SK-N-SH treated with all-trans-retinoic acid at 6 μM for 48 hours (cell line): ENCODE data around the gene ANKRD29.

ENCODE experiments used
- ATAC-seq: fragments of 200-7000 bp; cut with Tn5 transposase; 3 replicates; pipeline ENCODE4 v1.9.1; 2020; ENCODE audit warnings: mild to moderate bottlenecking, moderate library complexity
- ARNTL ChIP-seq: fragments of 450-650 bp; formaldehyde crosslinking; IDR thresholded peaks from 2 replicates; pipeline ENCODE4 v1.5.0; 2020; ENCODE audit warnings: low read depth, mild to moderate bottlenecking, moderate library complexity, borderline replicate concordance
- BACH2 ChIP-seq: fragments of 250-450 bp; sonication (Bioruptor Pico); IDR thresholded peaks from 2 replicates; pipeline ENCODE4 v1.9.0; 2021; ENCODE audit warnings: mild to moderate bottlenecking, borderline replicate concordance
- CSDC2 ChIP-seq: fragments of 250-450 bp; sonication (Bioruptor Pico); IDR thresholded peaks from 2 replicates; pipeline ENCODE4 v1.5.0; 2020; ENCODE audit warnings: mild to moderate bottlenecking, moderate library complexity
- ESRRG ChIP-seq: fragments of 250-450 bp; sonication (Bioruptor Pico); IDR thresholded peaks from 2 replicates; pipeline ENCODE4 v1.6.1; 2021; ENCODE audit warnings: mild to moderate bottlenecking
- GLIS3 ChIP-seq: fragments of 250-450 bp; sonication (Bioruptor Pico); IDR thresholded peaks from 2 replicates; pipeline ENCODE4 v1.5.0; 2020; ENCODE audit warnings: mild to moderate bottlenecking, moderate library complexity
- ISL1 ChIP-seq: fragments of 250-450 bp; sonication (Bioruptor Pico); IDR thresholded peaks from 2 replicates; pipeline ENCODE4 v2.1.2; 2022; ENCODE audit warnings: mild to moderate bottlenecking, moderate library complexity
- OSR1 ChIP-seq: fragments of 250-450 bp; sonication (Bioruptor Pico); IDR thresholded peaks from 2 replicates; pipeline ENCODE4 v1.8.0; 2022; ENCODE audit warnings: moderate library complexity, mild to moderate bottlenecking, inconsistent platforms
- PPARA ChIP-seq: fragments of 250-450 bp; sonication (Bioruptor Pico); IDR thresholded peaks from 2 replicates; pipeline ENCODE4 v1.5.0; 2020; ENCODE audit warnings: mild to moderate bottlenecking, borderline replicate concordance
- RARB ChIP-seq: fragments of 250-450 bp; sonication (Bioruptor Pico); IDR thresholded peaks from 2 replicates; pipeline ENCODE4 v1.8.0; 2021; ENCODE audit warnings: mild to moderate bottlenecking, moderate library complexity
- SNAI2 ChIP-seq: fragments of 250-450 bp; sonication (Bioruptor Pico); IDR thresholded peaks from 2 replicates; pipeline ENCODE4 v1.5.0; 2020; ENCODE audit warnings: mild to moderate bottlenecking, moderate library complexity
- TCF4 ChIP-seq: fragments of 250-450 bp; sonication (Bioruptor Pico); IDR thresholded peaks from 2 replicates; pipeline ENCODE4 v1.8.0; 2021; ENCODE audit warnings: mild to moderate bottlenecking, moderate library complexity, borderline replicate concordance
- ZC3H10 ChIP-seq: fragments of 250-450 bp; sonication (Bioruptor Pico); IDR thresholded peaks from 2 replicates; pipeline ENCODE4 v1.5.1; 2021; ENCODE audit warnings: mild to moderate bottlenecking, moderate library complexity
- ZFP3 ChIP-seq: fragments of 250-450 bp; sonication (Bioruptor Pico); IDR thresholded peaks from 2 replicates; pipeline ENCODE4 v1.5.0; 2020; ENCODE audit warnings: mild to moderate bottlenecking, moderate library complexity
- ZFP30 ChIP-seq: fragments of 450-650 bp; formaldehyde crosslinking; IDR thresholded peaks from 2 replicates; pipeline ENCODE4 v1.5.0; 2022; ENCODE audit warnings: mild to moderate bottlenecking, moderate library complexity
- ZNF565 ChIP-seq: fragments of 450-650 bp; formaldehyde crosslinking; conservative IDR thresholded peaks from 2 replicates; pipeline ENCODE4 v1.5.0; 2020; ENCODE audit warnings: low read depth, mild to moderate bottlenecking, moderate library complexity
- ZNF70 ChIP-seq: fragments of 450-650 bp; formaldehyde crosslinking; IDR thresholded peaks from 2 replicates; pipeline ENCODE4 v1.5.0; 2020; ENCODE audit warnings: mild to moderate bottlenecking, moderate library complexity
- TF ChIP-seq, protein P1 (sequence below): fragments of 250-450 bp; sonication (Bioruptor Pico); IDR thresholded peaks from 2 replicates; pipeline ENCODE4 v1.5.1; 2020; ENCODE audit warnings: low read depth, mild to moderate bottlenecking, moderate library complexity
- TF ChIP-seq, protein P2 (sequence below): fragments of 250-450 bp; sonication (Bioruptor Pico); IDR thresholded peaks from 2 replicates; pipeline ENCODE4 v1.5.0; 2020; ENCODE audit warnings: mild to moderate bottlenecking, moderate library complexity
- TF ChIP-seq, protein P3 (sequence below): fragments of 250-450 bp; sonication (Bioruptor Pico); IDR thresholded peaks from 2 replicates; pipeline ENCODE4 v1.5.1; 2021; ENCODE audit warnings: mild to moderate bottlenecking, moderate library complexity
- TF ChIP-seq, protein P4 (sequence below): fragments of 250-450 bp; sonication (Bioruptor Pico); IDR thresholded peaks from 2 replicates; pipeline ENCODE4 v1.8.0; 2021; ENCODE audit warnings: low read depth, mild to moderate bottlenecking, moderate library complexity, borderline replicate concordance
- TF ChIP-seq, protein P5 (sequence below): fragments of 250-450 bp; sonication (Bioruptor Pico); IDR thresholded peaks from 2 replicates; pipeline ENCODE4 v1.8.0; 2020; ENCODE audit warnings: mild to moderate bottlenecking, moderate library complexity, borderline replicate concordance

Gene ANKRD29

DNA sequence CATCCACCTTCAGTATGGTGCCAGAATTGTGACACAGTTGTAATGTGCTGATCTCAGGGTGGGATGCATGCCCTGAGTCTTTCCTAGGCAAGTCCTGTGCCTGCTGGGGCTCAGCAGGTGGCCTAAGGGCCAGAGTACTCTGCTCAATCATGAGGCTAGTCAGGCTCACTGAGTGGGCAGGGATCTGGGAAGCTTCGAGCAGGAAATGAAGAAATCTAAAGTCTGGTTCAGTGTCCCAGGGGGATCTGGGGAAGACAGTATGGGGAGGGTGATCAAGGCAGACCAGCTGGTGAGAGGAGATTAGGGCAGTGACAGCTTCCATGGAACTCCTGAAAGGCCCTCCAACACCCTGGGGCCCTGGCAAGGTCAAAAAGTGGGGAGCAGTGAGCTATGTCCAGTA is 8.9 kb upstream of the ANKRD29 start:
- no peak for TF ChIP-seq ESRRG (CRISPR knock-in tag)
- ATAC-seq, result no peak

DNA sequence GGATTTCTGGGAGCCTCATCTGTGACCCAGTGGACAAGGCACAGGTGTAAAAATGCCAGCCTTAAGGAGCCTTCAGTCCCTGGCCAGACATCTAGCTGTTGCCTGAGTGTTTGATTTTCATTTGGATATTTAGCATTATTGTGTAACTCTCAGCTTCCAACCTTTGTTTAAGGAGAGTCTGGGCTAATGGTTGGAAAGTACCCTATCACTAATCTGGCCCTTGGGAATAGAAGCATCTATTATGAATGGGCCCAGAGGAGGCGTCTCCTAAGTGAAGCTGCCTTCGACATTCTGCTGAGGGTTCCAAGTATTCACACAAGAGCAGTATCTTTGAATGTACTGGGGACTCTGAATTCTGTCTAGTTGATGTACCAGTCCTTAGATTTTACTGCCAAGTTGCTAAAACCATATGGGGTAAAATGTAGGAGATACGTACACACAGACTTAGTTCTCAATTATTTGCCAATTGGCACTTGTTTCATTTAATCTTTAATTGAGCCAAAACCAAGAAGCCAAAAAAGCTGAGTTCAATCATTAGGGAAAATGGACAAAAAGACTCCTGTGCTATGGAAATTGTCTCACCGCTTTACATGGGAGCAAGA is 7.2 kb upstream of the ANKRD29 start:
- TF ChIP-seq ZNF565 (CRISPR knock-in tag) (no peak), BACH2 (CRISPR knock-in tag) (no peak), ISL1 (CRISPR knock-in tag) (no peak), OSR1 (CRISPR knock-in tag) (no peak), GLIS3 (CRISPR knock-in tag) (no peak), ZC3H10 (CRISPR knock-in tag) (no peak), RARB (CRISPR knock-in tag) (no peak), ZFP30 (CRISPR knock-in tag) (no peak), CSDC2 (CRISPR knock-in tag) (no peak), ZFP3 (CRISPR knock-in tag) (no peak), ARNTL (CRISPR knock-in tag) (no peak), ZNF70 (CRISPR knock-in tag) (no peak), PPARA (CRISPR knock-in tag) (no peak), SNAI2 (CRISPR knock-in tag) (no peak)
- TF ChIP-seq, protein P1, sequence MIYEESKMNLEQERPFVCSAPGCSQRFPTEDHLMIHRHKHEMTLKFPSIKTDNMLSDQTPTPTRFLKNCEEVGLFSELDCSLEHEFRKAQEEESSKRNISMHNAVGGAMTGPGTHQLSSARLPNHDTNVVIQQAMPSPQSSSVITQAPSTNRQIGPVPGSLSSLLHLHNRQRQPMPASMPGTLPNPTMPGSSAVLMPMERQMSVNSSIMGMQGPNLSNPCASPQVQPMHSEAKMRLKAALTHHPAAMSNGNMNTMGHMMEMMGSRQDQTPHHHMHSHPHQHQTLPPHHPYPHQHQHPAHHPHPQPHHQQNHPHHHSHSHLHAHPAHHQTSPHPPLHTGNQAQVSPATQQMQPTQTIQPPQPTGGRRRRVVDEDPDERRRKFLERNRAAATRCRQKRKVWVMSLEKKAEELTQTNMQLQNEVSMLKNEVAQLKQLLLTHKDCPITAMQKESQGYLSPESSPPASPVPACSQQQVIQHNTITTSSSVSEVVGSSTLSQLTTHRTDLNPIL (CRISPR knock-in tag), result no peak
- TF ChIP-seq, protein P2, sequence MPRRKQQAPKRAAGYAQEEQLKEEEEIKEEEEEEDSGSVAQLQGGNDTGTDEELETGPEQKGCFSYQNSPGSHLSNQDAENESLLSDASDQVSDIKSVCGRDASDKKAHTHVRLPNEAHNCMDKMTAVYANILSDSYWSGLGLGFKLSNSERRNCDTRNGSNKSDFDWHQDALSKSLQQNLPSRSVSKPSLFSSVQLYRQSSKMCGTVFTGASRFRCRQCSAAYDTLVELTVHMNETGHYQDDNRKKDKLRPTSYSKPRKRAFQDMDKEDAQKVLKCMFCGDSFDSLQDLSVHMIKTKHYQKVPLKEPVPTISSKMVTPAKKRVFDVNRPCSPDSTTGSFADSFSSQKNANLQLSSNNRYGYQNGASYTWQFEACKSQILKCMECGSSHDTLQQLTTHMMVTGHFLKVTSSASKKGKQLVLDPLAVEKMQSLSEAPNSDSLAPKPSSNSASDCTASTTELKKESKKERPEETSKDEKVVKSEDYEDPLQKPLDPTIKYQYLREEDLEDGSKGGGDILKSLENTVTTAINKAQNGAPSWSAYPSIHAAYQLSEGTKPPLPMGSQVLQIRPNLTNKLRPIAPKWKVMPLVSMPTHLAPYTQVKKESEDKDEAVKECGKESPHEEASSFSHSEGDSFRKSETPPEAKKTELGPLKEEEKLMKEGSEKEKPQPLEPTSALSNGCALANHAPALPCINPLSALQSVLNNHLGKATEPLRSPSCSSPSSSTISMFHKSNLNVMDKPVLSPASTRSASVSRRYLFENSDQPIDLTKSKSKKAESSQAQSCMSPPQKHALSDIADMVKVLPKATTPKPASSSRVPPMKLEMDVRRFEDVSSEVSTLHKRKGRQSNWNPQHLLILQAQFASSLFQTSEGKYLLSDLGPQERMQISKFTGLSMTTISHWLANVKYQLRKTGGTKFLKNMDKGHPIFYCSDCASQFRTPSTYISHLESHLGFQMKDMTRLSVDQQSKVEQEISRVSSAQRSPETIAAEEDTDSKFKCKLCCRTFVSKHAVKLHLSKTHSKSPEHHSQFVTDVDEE, result no peak
- TF ChIP-seq, protein P3, sequence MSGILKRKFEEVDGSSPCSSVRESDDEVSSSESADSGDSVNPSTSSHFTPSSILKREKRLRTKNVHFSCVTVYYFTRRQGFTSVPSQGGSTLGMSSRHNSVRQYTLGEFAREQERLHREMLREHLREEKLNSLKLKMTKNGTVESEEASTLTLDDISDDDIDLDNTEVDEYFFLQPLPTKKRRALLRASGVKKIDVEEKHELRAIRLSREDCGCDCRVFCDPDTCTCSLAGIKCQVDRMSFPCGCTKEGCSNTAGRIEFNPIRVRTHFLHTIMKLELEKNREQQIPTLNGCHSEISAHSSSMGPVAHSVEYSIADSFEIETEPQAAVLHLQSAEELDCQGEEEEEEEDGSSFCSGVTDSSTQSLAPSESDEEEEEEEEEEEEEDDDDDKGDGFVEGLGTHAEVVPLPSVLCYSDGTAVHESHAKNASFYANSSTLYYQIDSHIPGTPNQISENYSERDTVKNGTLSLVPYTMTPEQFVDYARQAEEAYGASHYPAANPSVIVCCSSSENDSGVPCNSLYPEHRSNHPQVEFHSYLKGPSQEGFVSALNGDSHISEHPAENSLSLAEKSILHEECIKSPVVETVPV (CRISPR knock-in tag), result no peak
- TF ChIP-seq, protein P4, sequence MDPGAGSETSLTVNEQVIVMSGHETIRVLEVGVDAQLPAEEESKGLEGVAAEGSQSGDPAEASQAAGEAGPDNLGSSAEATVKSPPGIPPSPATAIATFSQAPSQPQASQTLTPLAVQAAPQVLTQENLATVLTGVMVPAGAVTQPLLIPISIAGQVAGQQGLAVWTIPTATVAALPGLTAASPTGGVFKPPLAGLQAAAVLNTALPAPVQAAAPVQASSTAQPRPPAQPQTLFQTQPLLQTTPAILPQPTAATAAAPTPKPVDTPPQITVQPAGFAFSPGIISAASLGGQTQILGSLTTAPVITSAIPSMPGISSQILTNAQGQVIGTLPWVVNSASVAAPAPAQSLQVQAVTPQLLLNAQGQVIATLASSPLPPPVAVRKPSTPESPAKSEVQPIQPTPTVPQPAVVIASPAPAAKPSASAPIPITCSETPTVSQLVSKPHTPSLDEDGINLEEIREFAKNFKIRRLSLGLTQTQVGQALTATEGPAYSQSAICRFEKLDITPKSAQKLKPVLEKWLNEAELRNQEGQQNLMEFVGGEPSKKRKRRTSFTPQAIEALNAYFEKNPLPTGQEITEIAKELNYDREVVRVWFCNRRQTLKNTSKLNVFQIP (CRISPR knock-in tag), result no peak
- no peak for ATAC-seq

DNA sequence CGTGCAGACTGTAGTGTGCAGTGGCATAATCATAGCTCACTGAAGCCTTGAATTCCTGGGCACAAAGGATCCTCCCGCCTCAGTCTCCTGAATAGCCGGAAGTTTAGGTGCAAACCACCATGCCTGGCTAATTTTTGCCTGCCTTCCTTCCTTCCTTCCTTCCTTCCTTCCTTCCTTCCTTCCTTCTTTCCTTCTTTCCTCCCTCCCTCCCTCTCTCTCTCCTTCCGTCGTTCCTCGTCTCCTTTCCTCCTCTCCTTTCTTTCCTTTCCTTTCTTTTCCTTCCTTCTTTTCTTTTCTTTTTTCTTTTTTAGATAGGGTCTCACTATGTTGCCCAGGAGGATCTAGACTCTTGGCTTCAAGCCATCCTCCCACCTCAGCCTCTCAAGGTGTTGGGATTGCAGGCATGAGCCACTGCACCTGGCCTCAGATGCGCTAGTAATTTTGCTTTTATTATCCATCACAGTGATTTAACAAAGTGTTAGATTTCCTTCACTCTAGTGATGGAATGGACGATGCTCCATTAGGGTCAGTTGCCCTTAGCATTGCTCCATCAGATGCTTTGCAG is 6.6 kb upstream of the ANKRD29 start:
- ATAC-seq, result no peak
- TF ChIP-seq BACH2 (CRISPR knock-in tag) (no peak), PPARA (CRISPR knock-in tag) (no peak), OSR1 (CRISPR knock-in tag) (no peak), ZNF70 (CRISPR knock-in tag) (no peak), TCF4 (CRISPR knock-in tag) (no peak)
- TF ChIP-seq, protein P5, sequence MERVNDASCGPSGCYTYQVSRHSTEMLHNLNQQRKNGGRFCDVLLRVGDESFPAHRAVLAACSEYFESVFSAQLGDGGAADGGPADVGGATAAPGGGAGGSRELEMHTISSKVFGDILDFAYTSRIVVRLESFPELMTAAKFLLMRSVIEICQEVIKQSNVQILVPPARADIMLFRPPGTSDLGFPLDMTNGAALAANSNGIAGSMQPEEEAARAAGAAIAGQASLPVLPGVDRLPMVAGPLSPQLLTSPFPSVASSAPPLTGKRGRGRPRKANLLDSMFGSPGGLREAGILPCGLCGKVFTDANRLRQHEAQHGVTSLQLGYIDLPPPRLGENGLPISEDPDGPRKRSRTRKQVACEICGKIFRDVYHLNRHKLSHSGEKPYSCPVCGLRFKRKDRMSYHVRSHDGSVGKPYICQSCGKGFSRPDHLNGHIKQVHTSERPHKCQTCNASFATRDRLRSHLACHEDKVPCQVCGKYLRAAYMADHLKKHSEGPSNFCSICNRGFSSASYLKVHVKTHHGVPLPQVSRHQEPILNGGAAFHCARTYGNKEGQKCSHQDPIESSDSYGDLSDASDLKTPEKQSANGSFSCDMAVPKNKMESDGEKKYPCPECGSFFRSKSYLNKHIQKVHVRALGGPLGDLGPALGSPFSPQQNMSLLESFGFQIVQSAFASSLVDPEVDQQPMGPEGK, result no peak
- TF ChIP-seq, protein P1 (CRISPR knock-in tag), result no peak
- TF ChIP-seq, protein P2, result no peak
